ENCODE measurements around the gene RAP1GDS1. TPM values are rescaled to one million over a fixed set of nuclear protein-coding genes. Genes with fewer than 3 reads are reported as not detected.

The RAP1GDS1 gene
- polyA plus RNA-seq, 1 donor (not counting 4 experiments of a cell fraction or from before 2014, with no cell fraction given): 58.1 TPM

- no peaks in the 10 kb centered on the region for H3K9me3 ChIP-seq (ENCODE audit: control insufficient read depth, low read depth, low read length)
- no peak for FAIRE-seq
- H3K4me1 ChIP-seq (ENCODE audit: control insufficient read depth, extremely low read depth, insufficient read depth, low read length): no peaks in the 10 kb centered on the region
- H3K9me1 ChIP-seq (ENCODE audit: control insufficient read depth, extremely low read depth, insufficient read depth, low read length): no peaks in the 10 kb centered on the region
- H4K20me1 ChIP-seq (ENCODE audit: control insufficient read depth, extremely low read depth, insufficient read depth, low read length): no peaks in the 10 kb centered on the region
- TF ChIP-seq, protein P1, sequence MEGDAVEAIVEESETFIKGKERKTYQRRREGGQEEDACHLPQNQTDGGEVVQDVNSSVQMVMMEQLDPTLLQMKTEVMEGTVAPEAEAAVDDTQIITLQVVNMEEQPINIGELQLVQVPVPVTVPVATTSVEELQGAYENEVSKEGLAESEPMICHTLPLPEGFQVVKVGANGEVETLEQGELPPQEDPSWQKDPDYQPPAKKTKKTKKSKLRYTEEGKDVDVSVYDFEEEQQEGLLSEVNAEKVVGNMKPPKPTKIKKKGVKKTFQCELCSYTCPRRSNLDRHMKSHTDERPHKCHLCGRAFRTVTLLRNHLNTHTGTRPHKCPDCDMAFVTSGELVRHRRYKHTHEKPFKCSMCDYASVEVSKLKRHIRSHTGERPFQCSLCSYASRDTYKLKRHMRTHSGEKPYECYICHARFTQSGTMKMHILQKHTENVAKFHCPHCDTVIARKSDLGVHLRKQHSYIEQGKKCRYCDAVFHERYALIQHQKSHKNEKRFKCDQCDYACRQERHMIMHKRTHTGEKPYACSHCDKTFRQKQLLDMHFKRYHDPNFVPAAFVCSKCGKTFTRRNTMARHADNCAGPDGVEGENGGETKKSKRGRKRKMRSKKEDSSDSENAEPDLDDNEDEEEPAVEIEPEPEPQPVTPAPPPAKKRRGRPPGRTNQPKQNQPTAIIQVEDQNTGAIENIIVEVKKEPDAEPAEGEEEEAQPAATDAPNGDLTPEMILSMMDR (optimal IDR thresholded peaks at IDR 0.05 in 1 of 3, IDR thresholded peaks at IDR 0.05 in 1 of 3, conservative IDR thresholded peaks at IDR 0.05 in 1 of 3; ENCODE audit: extremely low read depth in 1 of 3, insufficient read depth in 2 of 3, low read length in 3 of 3): no peak
- no peak for TF ChIP-seq EZH2 (IDR thresholded peaks at IDR 0.05; ENCODE audit: low read length)
- DNase-seq (ENCODE audit: low read depth, low spot score): no peak
- H2AFZ ChIP-seq (ENCODE audit: control insufficient read depth, low read length): no peak overlapping the region
- H3K27ac ChIP-seq (ENCODE audit: control insufficient read depth, insufficient read depth, low read length): no peak overlapping the region
- no peak overlapping the region for H3K4me3 ChIP-seq (ENCODE audit: control insufficient read depth in 2 of 3, extremely low read depth in 1 of 3, insufficient read depth in 2 of 3, low read depth in 1 of 3, low read length in 3 of 3)
- no peaks in the 10 kb centered on the region for H3K79me2 ChIP-seq (ENCODE audit: control insufficient read depth, insufficient read depth, low read length)
- H3K27me3 ChIP-seq (ENCODE audit: control insufficient read depth, extremely low read depth, insufficient read depth, low read length): no peaks in the 10 kb centered on the region
- no peak overlapping the region for H3K4me2 ChIP-seq (ENCODE audit: control insufficient read depth, extremely low read depth, insufficient read depth, low read depth, low read length)
- no peak overlapping the region for H3K9ac ChIP-seq (ENCODE audit: control insufficient read depth, extremely low read depth, insufficient read depth, low read length)
- H3K36me3 ChIP-seq (ENCODE audit: control insufficient read depth in 2 of 2, extremely low read depth in 1 of 2, insufficient read depth in 2 of 2, low read length in 2 of 2): peaks cover 0 to 8% of the 10 kb centered on the region in 2 experiments
- dilution Hi-C loops (cut with MboI; ENCODE audit: extremely low pct_ligation_motif_present, low sequenced_read_pairs): no loop called here
Observed at GRCh38 chr4:98383431-98384106, 122.4 kb downstream of the RAP1GDS1 start.

DNA sequence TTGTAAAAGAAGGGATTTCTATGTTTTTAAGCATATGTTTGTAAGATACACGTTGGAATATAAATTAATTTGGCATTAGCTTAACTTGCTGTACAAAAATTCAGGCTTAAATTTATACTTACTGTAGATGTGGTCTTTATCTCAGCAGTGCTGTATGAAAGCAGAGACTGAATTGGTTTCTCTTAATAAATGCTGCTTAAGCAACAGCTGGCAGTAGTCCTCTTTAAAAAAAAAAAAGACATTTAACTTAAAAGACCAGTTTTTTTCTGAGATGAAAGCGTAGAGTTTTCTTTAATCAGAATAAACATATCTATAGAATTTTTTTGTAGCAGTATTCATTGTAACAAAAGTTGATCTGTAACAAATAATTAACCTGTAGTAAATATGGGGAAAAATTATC, 124.6 kb downstream of the RAP1GDS1 start:
- no peaks in the 10 kb centered on the region for H3K9me3 ChIP-seq (ENCODE audit: control insufficient read depth, low read depth, low read length)
- H3K4me1 ChIP-seq (ENCODE audit: control insufficient read depth, extremely low read depth, insufficient read depth, low read length): no peaks in the 10 kb centered on the region
- no peak overlapping the region for H3K4me2 ChIP-seq (ENCODE audit: control insufficient read depth, extremely low read depth, insufficient read depth, low read depth, low read length)
- FAIRE-seq (no peak), DNase-seq (ENCODE audit: low read depth, low spot score) (no peak)
- H3K79me2 ChIP-seq (ENCODE audit: control insufficient read depth, insufficient read depth, low read length): no peaks in the 10 kb centered on the region
- dilution Hi-C loops (cut with MboI; ENCODE audit: extremely low pct_ligation_motif_present, low sequenced_read_pairs): no loop called here
- no peaks in the 10 kb centered on the region for H4K20me1 ChIP-seq (ENCODE audit: control insufficient read depth, extremely low read depth, insufficient read depth, low read length)
- H3K36me3 ChIP-seq (ENCODE audit: control insufficient read depth in 2 of 2, extremely low read depth in 1 of 2, insufficient read depth in 2 of 2, low read length in 2 of 2): peaks cover 0 to 4% of the 10 kb centered on the region in 2 experiments
- no peak for TF ChIP-seq EZH2 (IDR thresholded peaks at IDR 0.05; ENCODE audit: low read length)
- TF ChIP-seq, protein P1 (optimal IDR thresholded peaks at IDR 0.05 in 1 of 3, IDR thresholded peaks at IDR 0.05 in 1 of 3, conservative IDR thresholded peaks at IDR 0.05 in 1 of 3; ENCODE audit: extremely low read depth in 1 of 3, insufficient read depth in 2 of 3, low read length in 3 of 3): no peak
- no peak overlapping the region for H3K9ac ChIP-seq (ENCODE audit: control insufficient read depth, extremely low read depth, insufficient read depth, low read length)
- H2AFZ ChIP-seq (ENCODE audit: control insufficient read depth, low read length): no peak overlapping the region
- no peak overlapping the region for H3K27ac ChIP-seq (ENCODE audit: control insufficient read depth, insufficient read depth, low read length)
- H3K27me3 ChIP-seq (ENCODE audit: control insufficient read depth, extremely low read depth, insufficient read depth, low read length): no peaks in the 10 kb centered on the region
- H3K9me1 ChIP-seq (ENCODE audit: control insufficient read depth, extremely low read depth, insufficient read depth, low read length): no peaks in the 10 kb centered on the region
- H3K4me3 ChIP-seq (ENCODE audit: control insufficient read depth in 2 of 3, extremely low read depth in 1 of 3, insufficient read depth in 2 of 3, low read depth in 1 of 3, low read length in 3 of 3): no peak overlapping the region
